Measurements from ENCODE around the gene ZNF804A.

GRCh38 chr2:184721881-184722280 is 123.6 kb downstream of the ZNF804A start:
- TF ChIP-seq REST (IDR thresholded peaks at IDR 0.05; ENCODE audit: insufficient read depth in 1 of 2, low read depth in 2 of 2, low read length in 2 of 2) = no peak
- TF ChIP-seq SIN3A (IDR thresholded peaks at IDR 0.05; ENCODE audit: borderline replicate concordance, insufficient read depth, low read length) = no peak
- no peak for TF ChIP-seq TAF1 (IDR thresholded peaks at IDR 0.05; ENCODE audit: borderline replicate concordance, insufficient read depth, low read length)
- TF ChIP-seq POLR2AphosphoS5 (IDR thresholded peaks at IDR 0.05; ENCODE audit: low read depth, low read length) = no peak
- TF ChIP-seq FOXP2 (optimal IDR thresholded peaks at IDR 0.05; ENCODE audit: borderline replicate concordance, extremely low read depth, extremely low read length, insufficient read depth) = no peak

Data from PFSK-1 (cell line).